ENCODE data around the gene WDTC1.

DNA sequence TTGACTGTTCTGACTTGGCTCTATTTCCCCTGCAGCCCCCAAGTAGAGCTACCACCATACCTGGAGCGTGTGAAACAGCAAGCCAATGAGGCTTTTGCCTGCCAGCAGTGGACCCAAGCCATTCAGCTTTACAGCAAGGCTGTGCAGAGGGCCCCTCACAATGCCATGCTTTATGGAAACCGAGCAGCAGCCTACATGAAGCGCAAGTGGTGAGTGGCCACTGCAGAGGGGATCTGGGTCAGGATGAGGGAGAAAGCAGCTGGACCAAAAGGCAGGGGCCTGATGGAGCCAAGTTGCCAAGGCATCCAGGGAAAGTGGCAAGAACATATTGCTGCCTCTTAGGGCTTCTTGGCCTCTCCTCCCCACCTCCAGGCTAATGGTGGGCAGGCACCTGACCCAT lies 63.5 kb downstream of the WDTC1 start:
- TF ChIP-seq, protein P1, sequence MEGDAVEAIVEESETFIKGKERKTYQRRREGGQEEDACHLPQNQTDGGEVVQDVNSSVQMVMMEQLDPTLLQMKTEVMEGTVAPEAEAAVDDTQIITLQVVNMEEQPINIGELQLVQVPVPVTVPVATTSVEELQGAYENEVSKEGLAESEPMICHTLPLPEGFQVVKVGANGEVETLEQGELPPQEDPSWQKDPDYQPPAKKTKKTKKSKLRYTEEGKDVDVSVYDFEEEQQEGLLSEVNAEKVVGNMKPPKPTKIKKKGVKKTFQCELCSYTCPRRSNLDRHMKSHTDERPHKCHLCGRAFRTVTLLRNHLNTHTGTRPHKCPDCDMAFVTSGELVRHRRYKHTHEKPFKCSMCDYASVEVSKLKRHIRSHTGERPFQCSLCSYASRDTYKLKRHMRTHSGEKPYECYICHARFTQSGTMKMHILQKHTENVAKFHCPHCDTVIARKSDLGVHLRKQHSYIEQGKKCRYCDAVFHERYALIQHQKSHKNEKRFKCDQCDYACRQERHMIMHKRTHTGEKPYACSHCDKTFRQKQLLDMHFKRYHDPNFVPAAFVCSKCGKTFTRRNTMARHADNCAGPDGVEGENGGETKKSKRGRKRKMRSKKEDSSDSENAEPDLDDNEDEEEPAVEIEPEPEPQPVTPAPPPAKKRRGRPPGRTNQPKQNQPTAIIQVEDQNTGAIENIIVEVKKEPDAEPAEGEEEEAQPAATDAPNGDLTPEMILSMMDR (conservative IDR thresholded peaks at IDR 0.05): no peak
- no peak for TF ChIP-seq EZH2 (IDR thresholded peaks at IDR 0.05; ENCODE audit: low read depth)
